WTC11 (cell line): ENCODE results near the gene ACKR3.

Experiments used
- CREM ChIP-seq: sonication (generic); formaldehyde crosslinking; IDR thresholded peaks from 2 replicates; pipeline ENCODE4 v1.8.1; 2022; ENCODE audit warnings: mild to moderate bottlenecking, missing genetic modification reagents, moderate library complexity
- CTCF ChIP-seq: fragments of 200-600 bp; IDR thresholded peaks from 2 replicates; pipeline ENCODE4 v1.8.0; 2022; ENCODE audit warnings: antibody characterized with exemption
- ESRRA ChIP-seq: sonication (generic); formaldehyde crosslinking; IDR thresholded peaks from 2 replicates; pipeline ENCODE4 v1.8.1; 2022; ENCODE audit warnings: mild to moderate bottlenecking, missing genetic modification reagents, borderline replicate concordance
- JUN ChIP-seq: sonication (generic); formaldehyde crosslinking; IDR thresholded peaks from 2 replicates; pipeline ENCODE4 v1.8.0; 2023; ENCODE audit warnings: mild to moderate bottlenecking, missing genetic modification reagents
- NFATC4 ChIP-seq: fragments of 250-450 bp; sonication (Bioruptor Pico); IDR thresholded peaks from 2 replicates; pipeline ENCODE4 v1.9.0; 2021; ENCODE audit warnings: mild to moderate bottlenecking
- USF1 ChIP-seq: sonication (generic); formaldehyde crosslinking; IDR thresholded peaks from 2 replicates; pipeline ENCODE4 v1.8.0; 2022; ENCODE audit warnings: mild to moderate bottlenecking, missing genetic modification reagents
- TF ChIP-seq, protein P1 (sequence below): sonication (generic); formaldehyde crosslinking; conservative IDR thresholded peaks from 2 replicates; pipeline ENCODE4 v1.8.1; 2022; ENCODE audit warnings: mild to moderate bottlenecking, missing genetic modification reagents

DNA sequence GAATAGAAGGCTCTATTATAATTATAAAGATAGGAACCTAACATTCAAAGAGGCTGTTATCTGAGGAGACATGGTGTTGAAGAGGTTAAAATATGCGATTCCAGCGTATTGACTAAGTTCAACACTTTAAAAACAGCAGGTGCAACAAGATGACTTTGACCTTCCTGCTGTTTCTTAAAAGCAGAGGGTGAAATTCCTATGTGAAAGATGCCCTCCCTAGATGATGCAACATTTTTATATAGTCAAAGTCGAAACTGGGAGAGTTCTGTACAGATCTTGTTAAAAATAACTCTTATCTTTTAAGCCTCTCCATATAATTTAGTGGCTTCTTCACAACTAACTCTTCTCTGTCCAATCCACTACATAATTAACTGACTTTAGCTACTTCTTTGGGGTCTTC is 4.4 kb upstream of the ACKR3 start:
- TF ChIP-seq, protein P1, sequence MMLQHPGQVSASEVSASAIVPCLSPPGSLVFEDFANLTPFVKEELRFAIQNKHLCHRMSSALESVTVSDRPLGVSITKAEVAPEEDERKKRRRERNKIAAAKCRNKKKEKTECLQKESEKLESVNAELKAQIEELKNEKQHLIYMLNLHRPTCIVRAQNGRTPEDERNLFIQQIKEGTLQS (CRISPR knock-in tag), result no peak
- TF ChIP-seq NFATC4 (CRISPR knock-in tag) (no peak), CTCF (no peak), CREM (CRISPR knock-in tag) (no peak), JUN (CRISPR knock-in tag) (no peak), ESRRA (no peak), USF1 (no peak)
